Esophagus muscularis mucosa (tissue), 4 donors: ENCODE measurements around the gene RMND1. TPM values are rescaled to one million over a fixed set of nuclear protein-coding genes. Genes with fewer than 3 reads are reported as not detected.

Experiments used
- DNase-seq: peaks from one replicate; pipeline ENCODE4 v3.0.0-alpha.2; 2017; ENCODE audit errors: extremely low spot score
- H3K27ac ChIP-seq, 4 donors: fragments of 200-600 bp; sonication (generic); replicated peaks in 1 of 4; 1 replicate in 3 of 4; 2 replicates in 1 of 4; pipeline ENCODE4 v1.5.1; 2016 to 2019; ENCODE audit warnings: mild to moderate bottlenecking in 1 of 4
- H3K27me3 ChIP-seq, 4 donors: fragments of 200-600 bp; sonication (generic); one replicate each; pipeline versions ENCODE4 v1.5.1 to v1.6.0; 2016 to 2019
- H3K36me3 ChIP-seq, 4 donors: fragments of 200-600 bp; sonication (generic); one replicate each; pipeline ENCODE4 v1.5.1; 2016 to 2019
- H3K4me1 ChIP-seq, 4 donors: fragments of 200-600 bp; sonication (generic); one replicate each; pipeline ENCODE4 v1.5.1; 2016 to 2019
- H3K4me3 ChIP-seq, 4 donors: fragments of 200-600 bp; sonication (generic); 1 replicate in 2 of 4; 2 replicates in 2 of 4; pipeline ENCODE4 v1.5.1; 2016 to 2019; ENCODE audit warnings: mild to moderate bottlenecking in 4 of 4, moderate library complexity in 1 of 4
- H3K9me3 ChIP-seq, 4 donors: fragments of 200-600 bp; sonication (generic); 1 replicate in 3 of 4; 2 replicates in 1 of 4; pipeline ENCODE4 v1.5.1; 2016 to 2019
- EP300 ChIP-seq: sonication (generic); formaldehyde crosslinking; IDR thresholded peaks from one replicate; pipeline ENCODE4 v1.6.1; 2017; ENCODE audit warnings: antibody characterized with exemption
- POLR2A ChIP-seq: fragments of 450-650 bp; IDR thresholded peaks from one replicate; pipeline ENCODE4 v1.6.1; 2017; ENCODE audit warnings: antibody characterized with exemption, moderate library complexity, mild to moderate bottlenecking, low read depth
- POLR2AphosphoS5 ChIP-seq, 2 donors: sonication (generic); formaldehyde crosslinking; IDR thresholded peaks; one replicate each; pipeline ENCODE4 v1.6.1; 2017; ENCODE audit warnings: antibody characterized with exemption in 2 of 2
- WGBS: methylation state at CpG from one replicate; pipeline ENCODE4 v1.1.5; 2018; 5-methylcytosine and 5-hydroxymethylcytosine counted together
- intact Hi-C: fragments of 100-400 bp; cut with DNase I; formaldehyde crosslinking; loops from one replicate; pipeline ENCODE4 v1.15.1; 2023
- total RNA-seq, 4 donors: library from RNA; depleted of rRNA; stranded (reverse); fragments of >200 nt; gene quantifications; one replicate each; pipeline versions ENCODE4 v1.1.0 to v1.2.1, GENCODE V29; 2016
- TF ChIP-seq, protein P1 (sequence below), 3 experiments: fragments of 200-600 bp in 2 of 3; fragments of 450-650 bp in 1 of 3; sonication (generic) in 2 of 3; IDR thresholded peaks; one replicate each; pipeline ENCODE4 v1.5.1; 2017 to 2019; ENCODE audit warnings: antibody characterized with exemption in 3 of 3, mild to moderate bottlenecking in 2 of 3, moderate library complexity in 1 of 3

The RMND1 gene
- 10 to 100 TPM in 3 of 4 donors, 1 to 10 TPM in 1; 9.9 to 18.7 (median 12.1) TPM for total RNA-seq

DNA sequence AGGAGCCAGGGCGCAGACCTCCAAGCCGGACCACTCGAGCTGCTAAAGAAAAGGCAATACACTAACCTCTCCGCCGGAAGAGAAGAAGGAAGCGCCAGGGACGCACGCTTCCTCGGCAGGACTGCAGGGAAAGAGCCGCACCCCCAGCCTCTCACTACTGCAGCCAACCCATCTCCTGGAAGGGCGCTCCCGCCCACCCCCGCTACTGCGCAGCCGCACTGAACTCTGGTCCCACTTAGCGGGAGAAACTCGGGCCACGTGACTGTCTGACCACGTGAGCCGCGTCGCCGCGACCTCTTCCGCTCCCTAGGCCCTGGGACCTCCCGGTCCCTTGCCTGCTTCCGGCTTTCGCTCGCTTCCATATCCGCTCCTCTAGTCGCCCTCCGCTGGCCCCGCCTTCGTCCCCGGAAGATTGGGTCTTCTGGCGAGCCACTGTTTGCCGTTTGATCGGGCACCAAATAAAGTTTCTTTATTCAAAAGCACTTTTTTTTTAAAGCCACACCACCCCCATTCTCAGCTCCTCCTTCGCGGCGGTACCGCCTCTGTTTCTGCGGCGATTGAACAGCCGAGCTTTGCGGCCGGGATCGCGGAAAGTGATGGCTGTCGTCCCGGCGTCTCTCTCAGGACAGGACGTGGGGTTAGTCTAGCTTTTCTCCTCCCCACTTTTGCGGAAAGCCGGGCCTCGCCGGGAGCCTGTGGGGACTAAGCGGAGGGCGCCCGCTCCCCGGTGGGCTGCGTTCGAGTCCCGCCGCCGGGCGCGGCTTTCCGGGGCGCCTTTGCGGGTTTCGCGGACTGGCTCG lies at the start of gene RMND1:
RMND1 (minus strand) TSS at position 177 of the 800 bp plus-strand sequence. CDS start 6,315 bp downstream, outside the sequence.
- no peaks in the 10 kb centered on the region for H3K9me3 ChIP-seq
- under 1% methylated on average over 47 of the region's 74 CpGs for WGBS
- no peaks in the 10 kb centered on the region for H3K27me3 ChIP-seq
- H3K27ac ChIP-seq, result peak within 1 kb of the TSS; percentile 90 to 96 (median 96)
- intact Hi-C loops, result loop anchor here (2.0 kb wide), 1 partner anchor 57 kb away; no protein-coding TSS in a partner anchor
- H3K4me3 ChIP-seq, result peak within 1 kb of the TSS; percentile 78 to 95 (median 86)
- peaks cover 22 to 43% (median 34%) of the 10 kb centered on the region in 4 donors for H3K4me1 ChIP-seq
- H3K36me3 ChIP-seq, result peaks cover 0 to 6% (median 0%) of the 10 kb centered on the region in 4 donors
- TF ChIP-seq, protein P1, sequence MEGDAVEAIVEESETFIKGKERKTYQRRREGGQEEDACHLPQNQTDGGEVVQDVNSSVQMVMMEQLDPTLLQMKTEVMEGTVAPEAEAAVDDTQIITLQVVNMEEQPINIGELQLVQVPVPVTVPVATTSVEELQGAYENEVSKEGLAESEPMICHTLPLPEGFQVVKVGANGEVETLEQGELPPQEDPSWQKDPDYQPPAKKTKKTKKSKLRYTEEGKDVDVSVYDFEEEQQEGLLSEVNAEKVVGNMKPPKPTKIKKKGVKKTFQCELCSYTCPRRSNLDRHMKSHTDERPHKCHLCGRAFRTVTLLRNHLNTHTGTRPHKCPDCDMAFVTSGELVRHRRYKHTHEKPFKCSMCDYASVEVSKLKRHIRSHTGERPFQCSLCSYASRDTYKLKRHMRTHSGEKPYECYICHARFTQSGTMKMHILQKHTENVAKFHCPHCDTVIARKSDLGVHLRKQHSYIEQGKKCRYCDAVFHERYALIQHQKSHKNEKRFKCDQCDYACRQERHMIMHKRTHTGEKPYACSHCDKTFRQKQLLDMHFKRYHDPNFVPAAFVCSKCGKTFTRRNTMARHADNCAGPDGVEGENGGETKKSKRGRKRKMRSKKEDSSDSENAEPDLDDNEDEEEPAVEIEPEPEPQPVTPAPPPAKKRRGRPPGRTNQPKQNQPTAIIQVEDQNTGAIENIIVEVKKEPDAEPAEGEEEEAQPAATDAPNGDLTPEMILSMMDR (IDR thresholded peaks at IDR 0.05), result no peak
- TF ChIP-seq POLR2A (peak; percentile 36), POLR2AphosphoS5 (IDR thresholded peaks at IDR 0.05) (peak; percentile 86 to 98), EP300 (no peak)
- DNase-seq, result peak; percentile 100

- Histone ChIP-seq H3K4me1 (peaks cover 2 to 9% (median 4%) of the 10 kb centered on the region in 4 donors), H3K27ac (no peak overlapping the region), H3K4me3 (no peak overlapping the region), H3K27me3 (peaks cover 0 to 13% (median 0%) of the 10 kb centered on the region in 4 donors), H3K9me3 (no peaks in the 10 kb centered on the region), H3K36me3 (no peaks in the 10 kb centered on the region)
- no peak for DNase-seq
- TF ChIP-seq, protein P1 (IDR thresholded peaks at IDR 0.05), result no peak
- TF ChIP-seq POLR2AphosphoS5 (IDR thresholded peaks at IDR 0.05) (no peak), POLR2A (no peak), EP300 (no peak)
- intact Hi-C loops, result no loop called here
- 66% methylated on average over 5 of the region's 5 CpGs for WGBS
Observed at GRCh38 chr6:151499551-151499950, 47.6 kb upstream of the RMND1 start.

DNA sequence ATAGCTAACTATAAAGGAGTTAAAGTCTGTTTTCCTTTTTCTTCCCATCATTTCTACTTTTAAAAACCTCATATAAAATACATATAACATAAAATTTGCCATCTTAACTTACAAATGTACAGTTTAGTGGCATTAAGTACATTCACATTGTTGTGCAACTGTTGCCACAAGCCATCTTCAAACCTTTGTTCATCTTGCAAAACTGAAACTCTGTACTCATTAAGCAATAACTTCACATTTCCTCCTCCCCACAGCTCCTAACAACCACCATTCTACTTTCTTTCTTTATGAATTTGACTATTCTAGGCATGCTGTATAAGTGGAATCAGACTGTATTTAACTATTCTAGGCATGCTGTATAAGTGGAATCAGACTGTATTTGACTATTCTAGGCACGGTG lies 46.4 kb upstream of the RMND1 start:
- peaks cover 10 to 21% (median 16%) of the 10 kb centered on the region in 4 donors for H3K4me1 ChIP-seq
- no peaks in the 10 kb centered on the region for H3K9me3 ChIP-seq
- peaks cover 0 to 25% (median 1%) of the 10 kb centered on the region in 4 donors for H3K27me3 ChIP-seq
- H3K27ac ChIP-seq, result no peak overlapping the region
- DNase-seq, result no peak
- no peak for TF ChIP-seq EP300
- no peak for TF ChIP-seq POLR2AphosphoS5 (IDR thresholded peaks at IDR 0.05)
- TF ChIP-seq POLR2A, result no peak
- TF ChIP-seq, protein P1 (IDR thresholded peaks at IDR 0.05), result no peak
- intact Hi-C loops, result no loop called here
- H3K36me3 ChIP-seq, result no peaks in the 10 kb centered on the region
- no peak overlapping the region for H3K4me3 ChIP-seq
- WGBS, result 83% methylated on average over 1 of the region's 1 CpG

DNA sequence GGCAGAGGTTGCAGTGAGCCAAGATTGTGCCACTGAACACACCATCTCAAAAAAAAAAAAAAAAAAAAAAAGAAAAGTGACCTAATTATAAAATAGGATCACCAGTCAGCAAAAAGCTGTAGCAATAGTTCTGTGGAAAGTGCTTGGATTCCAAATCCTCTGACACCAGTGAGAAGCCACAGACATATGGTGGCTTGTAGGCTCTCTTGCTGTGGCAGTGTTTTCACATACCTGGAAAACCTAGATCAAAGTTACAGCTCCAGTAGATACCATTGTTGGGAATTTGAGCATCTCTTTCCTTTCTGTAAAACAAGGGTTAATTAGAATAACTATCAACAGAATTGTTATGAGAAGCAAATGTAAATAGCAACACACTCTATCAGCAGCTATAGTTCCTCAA lies 46.0 kb upstream of the RMND1 start:
- no peak for DNase-seq
- Histone ChIP-seq H3K27me3 (peaks cover 0 to 27% (median 1%) of the 10 kb centered on the region in 4 donors), H3K4me1 (peaks cover 10 to 23% (median 18%) of the 10 kb centered on the region in 4 donors), H3K27ac (no peak overlapping the region), H3K4me3 (no peak overlapping the region), H3K9me3 (no peaks in the 10 kb centered on the region), H3K36me3 (no peaks in the 10 kb centered on the region)
- intact Hi-C loops, result no loop called here
- TF ChIP-seq EP300 (no peak), POLR2A (no peak), POLR2AphosphoS5 (IDR thresholded peaks at IDR 0.05) (no peak)
- TF ChIP-seq, protein P1 (IDR thresholded peaks at IDR 0.05), result no peak
